Osteocyte (in vitro differentiated cells): ENCODE data around the gene RRAS2. TPM values are rescaled to one million over a fixed set of nuclear protein-coding genes. Genes with fewer than 3 reads are reported as not detected.
"Not testable (repeated sequence)": the region's sequence is repeated elsewhere in the genome, so short reads cannot be mapped to it uniquely, and the experiment has no call there.

Experiments used
- DNase-seq: peaks from one replicate; pipeline ENCODE4 v3.0.0; 2021; ENCODE audit warnings: mixed read lengths; ENCODE audit not compliant: unreplicated experiment; ENCODE audit errors: extremely low spot score
- H3K27ac Mint-ChIP-seq: one replicate; pipeline ENCODE4 v1.8.0; 2021; ENCODE audit warnings: mild to moderate bottlenecking, mixed read lengths; ENCODE audit not compliant: unreplicated experiment
- H3K27me3 Mint-ChIP-seq: one replicate; pipeline ENCODE4 v1.8.0; 2021; ENCODE audit warnings: mixed read lengths; ENCODE audit not compliant: unreplicated experiment
- H3K36me3 Mint-ChIP-seq: one replicate; pipeline ENCODE4 v1.8.0; 2021; ENCODE audit warnings: mixed read lengths; ENCODE audit not compliant: unreplicated experiment
- H3K4me1 Mint-ChIP-seq: one replicate; pipeline ENCODE4 v1.8.0; 2021; ENCODE audit warnings: mixed read lengths; ENCODE audit not compliant: unreplicated experiment
- H3K4me3 Mint-ChIP-seq: one replicate; pipeline ENCODE4 v1.8.0; 2021; ENCODE audit warnings: mild to moderate bottlenecking, moderate library complexity, mixed read lengths; ENCODE audit not compliant: unreplicated experiment
- H3K9me3 Mint-ChIP-seq: one replicate; pipeline ENCODE4 v1.8.0; 2021; ENCODE audit warnings: mixed read lengths; ENCODE audit not compliant: unreplicated experiment
- CTCF ChIP-seq: fragments of 200-600 bp; sonication (generic); IDR thresholded peaks from 2 replicates; pipeline ENCODE4 v1.5.0; 2021; ENCODE audit warnings: antibody characterized with exemption, mild to moderate bottlenecking, moderate library complexity
- total RNA-seq: library from RNA; stranded (reverse); gene quantifications from 2 replicates; pipeline ENCODE4 v1.2.1, GENCODE V29; 2021

RRAS2 gene
- total RNA-seq, 1 donor from 2014 or later, result 95.7 TPM

GRCh38 chr11:14356342-14356741, 2.6 kb downstream of the RRAS2 start:
- no peak for DNase-seq
- Mint-ChIP-seq H3K27me3 (no peaks in the 10 kb centered on the region), H3K36me3 (peaks cover 2% of the 10 kb centered on the region), H3K27ac (peak overlapping the region; percentile 18), H3K4me1 (peaks cover 59% of the 10 kb centered on the region), H3K4me3 (peak overlapping the region; percentile 93), H3K9me3 (no peaks in the 10 kb centered on the region)
- TF ChIP-seq CTCF, result no peak

GRCh38 chr11:14354604-14355003, 4.4 kb downstream of the RRAS2 start:
- not testable (repeated sequence) for H3K27me3 Mint-ChIP-seq, H3K9me3 Mint-ChIP-seq, H3K4me3 Mint-ChIP-seq, H3K36me3 Mint-ChIP-seq, DNase-seq
- H3K27ac Mint-ChIP-seq, result peak overlapping the region; percentile 68
- peaks cover 64% of the 10 kb centered on the region for H3K4me1 Mint-ChIP-seq

DNA sequence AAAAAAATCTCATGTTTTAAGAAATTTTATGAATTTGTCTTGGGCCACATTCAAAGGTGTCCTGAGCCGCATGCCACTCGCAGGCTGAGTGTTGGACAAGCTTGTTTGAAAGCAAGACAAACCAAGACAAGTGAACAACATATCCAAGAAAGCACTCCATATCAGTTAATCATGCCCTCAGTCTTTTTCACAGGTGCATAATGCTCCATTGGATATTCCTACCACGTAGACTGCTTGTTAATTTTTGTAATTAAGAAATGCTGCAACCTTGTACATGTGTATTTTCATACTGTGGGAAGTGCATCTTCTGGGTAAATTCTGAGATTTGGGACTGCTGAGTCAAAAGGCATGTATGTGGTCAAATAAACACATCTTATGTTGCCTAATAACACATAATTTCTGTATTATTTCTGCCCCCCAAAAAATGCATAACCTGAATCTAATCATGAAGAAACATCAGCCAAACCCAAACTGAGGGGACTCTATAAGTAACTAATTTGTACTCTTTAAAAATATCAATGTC, 8.2 kb downstream of the RRAS2 start:
- no peak overlapping the region for H3K4me3 Mint-ChIP-seq
- no peak for TF ChIP-seq CTCF
- no peaks in the 10 kb centered on the region for H3K27me3 Mint-ChIP-seq
- no peak overlapping the region for H3K27ac Mint-ChIP-seq
- H3K9me3 Mint-ChIP-seq, result peaks cover 12% of the 10 kb centered on the region
- no peak for DNase-seq
- peaks cover 14% of the 10 kb centered on the region for H3K36me3 Mint-ChIP-seq
- H3K4me1 Mint-ChIP-seq, result peaks cover 56% of the 10 kb centered on the region

DNA sequence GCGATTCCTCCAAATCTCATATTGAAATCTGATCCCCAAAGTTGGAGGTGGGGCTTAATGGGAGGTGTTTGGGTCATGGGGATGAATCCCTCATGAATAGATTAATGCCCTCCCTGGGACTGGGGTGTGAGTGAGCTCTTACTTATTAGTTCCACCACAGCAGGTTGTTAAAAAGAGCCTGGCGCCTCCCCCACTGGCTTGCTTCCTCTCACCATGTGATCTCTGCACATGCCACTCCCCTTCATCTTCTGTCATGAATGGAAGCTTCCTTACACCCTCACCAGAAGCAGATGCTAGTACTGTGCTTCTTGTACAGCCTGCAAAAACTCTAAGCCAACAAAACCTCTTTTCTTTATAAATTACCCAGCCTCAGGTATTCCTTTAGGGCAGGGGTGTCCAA, 8.8 kb downstream of the RRAS2 start:
- no peak for DNase-seq
- peaks cover 57% of the 10 kb centered on the region for H3K4me1 Mint-ChIP-seq
- H3K4me3 Mint-ChIP-seq, result no peak overlapping the region
- peaks cover 16% of the 10 kb centered on the region for H3K9me3 Mint-ChIP-seq
- no peak for TF ChIP-seq CTCF
- H3K27ac Mint-ChIP-seq, result peak overlapping the region; percentile 29
- no peaks in the 10 kb centered on the region for H3K27me3 Mint-ChIP-seq
- peaks cover 17% of the 10 kb centered on the region for H3K36me3 Mint-ChIP-seq

DNA sequence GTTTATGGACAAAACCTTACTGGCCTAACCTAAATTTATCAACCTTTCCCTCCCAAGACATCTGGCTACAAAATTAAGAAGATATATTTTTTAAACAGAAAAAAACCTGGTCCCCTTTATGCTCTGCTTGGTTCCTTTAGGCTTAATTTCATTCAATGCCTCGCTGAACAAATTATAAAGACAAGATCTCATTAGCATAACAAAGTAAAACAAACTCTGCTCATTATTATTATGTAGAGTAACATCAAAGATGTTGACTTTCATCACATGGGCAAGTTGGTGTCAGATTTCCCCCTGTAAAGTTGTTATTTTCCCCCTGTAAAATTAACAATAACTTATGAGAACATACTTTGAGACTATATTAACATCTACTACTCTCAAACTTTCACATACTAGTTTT, 11.0 kb downstream of the RRAS2 start:
- Mint-ChIP-seq H3K4me1 (peaks cover 54% of the 10 kb centered on the region), H3K27ac (peak overlapping the region; percentile 8), H3K4me3 (no peak overlapping the region), H3K27me3 (no peaks in the 10 kb centered on the region), H3K36me3 (peaks cover 16% of the 10 kb centered on the region), H3K9me3 (peaks cover 23% of the 10 kb centered on the region)
- DNase-seq, result no peak
- TF ChIP-seq CTCF, result no peak

- Mint-ChIP-seq H3K9me3 (peaks cover 23% of the 10 kb centered on the region), H3K27me3 (no peaks in the 10 kb centered on the region), H3K36me3 (peaks cover 17% of the 10 kb centered on the region), H3K27ac (no peak overlapping the region), H3K4me1 (peaks cover 56% of the 10 kb centered on the region), H3K4me3 (no peak overlapping the region)
- DNase-seq, result no peak
- no peak for TF ChIP-seq CTCF
Observed at GRCh38 chr11:14347494-14347893, 11.5 kb downstream of the RRAS2 start.
